ENCODE results near the gene WDR44. TPM values are rescaled to one million over a fixed set of nuclear protein-coding genes. Genes with fewer than 3 reads are reported as not detected.

Gene WDR44
- total and polyA plus RNA-seq, 2 donors (not counting 1 experiment from before 2014, with no cell fraction given), result 4.1 to 24.4 TPM

DNA sequence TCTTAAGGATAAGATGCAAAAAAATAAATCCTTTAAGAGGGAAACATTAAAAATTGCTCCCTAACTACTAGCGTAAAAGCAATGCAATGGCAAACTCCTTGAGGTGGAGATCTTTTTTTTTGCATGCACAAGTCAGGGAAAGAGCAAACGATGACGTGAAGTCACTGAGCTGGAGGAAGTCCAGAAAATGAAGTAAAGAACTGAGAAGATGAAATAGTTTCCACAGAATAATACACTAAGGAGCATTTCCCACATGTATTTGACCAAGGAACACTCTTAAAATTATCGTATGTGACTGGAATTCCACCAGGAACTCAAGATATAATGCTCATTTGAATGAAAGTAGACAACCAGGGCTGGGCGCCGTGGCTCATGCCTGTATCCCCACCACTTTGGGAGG, 128.7 kb downstream of the WDR44 start:
- no peak overlapping the region for H3K4me3 Mint-ChIP-seq
- ChIA-PET CTCF (no interaction called here), POLR2A (no interaction called here)
- Histone ChIP-seq H3K4me1 (ENCODE audit: control insufficient read depth in 2 of 2, insufficient read depth in 2 of 2, low read length in 2 of 2) (no peaks in the 10 kb centered on the region), H3K36me3 (replicated peaks in 1 of 2; ENCODE audit: control extremely low read depth in 1 of 2, control insufficient read depth in 1 of 2, extremely low read depth in 1 of 2, insufficient read depth in 2 of 2, low read length in 1 of 2) (no peaks in the 10 kb centered on the region), H3K9me3 (ENCODE audit: control extremely low read depth in 1 of 3, control insufficient read depth in 2 of 3, insufficient read depth in 1 of 3, low read length in 2 of 3) (peaks cover 0 to 3% (median 0%) of the 10 kb centered on the region in 3 donors), H2AFZ (ENCODE audit: insufficient read depth, low read depth, low read length, poor library complexity, severe bottlenecking) (no peak overlapping the region), H3K27ac (ENCODE audit: low read length in 2 of 2) (no peak overlapping the region), H3K79me2 (ENCODE audit: control insufficient read depth, insufficient read depth, low read length) (no peaks in the 10 kb centered on the region), H4K20me1 (ENCODE audit: control insufficient read depth, insufficient read depth, low read length, poor library complexity, severe bottlenecking) (no peaks in the 10 kb centered on the region), H3K4me2 (replicated peaks; ENCODE audit: low read depth, low read length, poor library complexity, severe bottlenecking) (no peak overlapping the region), H3K9ac (ENCODE audit: low read length) (no peak overlapping the region), H3K27me3 (replicated peaks in 1 of 4; ENCODE audit: control extremely low read depth in 1 of 4, control insufficient read depth in 3 of 4, insufficient read depth in 4 of 4, low read length in 3 of 4) (no peaks in the 10 kb centered on the region), H3K4me3 (ENCODE audit: control extremely low read depth in 1 of 5, extremely low read depth in 1 of 5, insufficient read depth in 1 of 5, low read depth in 2 of 5, low read length in 4 of 5) (no peak overlapping the region)
- H3K27me3 Mint-ChIP-seq, result no peaks in the 10 kb centered on the region
- peaks cover 3% of the 10 kb centered on the region for H3K9me3 Mint-ChIP-seq (ENCODE audit: insufficient read depth)
- WGBS (ENCODE audit: insufficient coverage), result no CpG with 5 or more reads among the region's 6 CpGs
- TF ChIP-seq EZH2 (IDR thresholded peaks at IDR 0.05; ENCODE audit: borderline replicate concordance, insufficient read depth, low read depth, low read length, poor library complexity, severe bottlenecking), result no peak
- TF ChIP-seq, protein P1, sequence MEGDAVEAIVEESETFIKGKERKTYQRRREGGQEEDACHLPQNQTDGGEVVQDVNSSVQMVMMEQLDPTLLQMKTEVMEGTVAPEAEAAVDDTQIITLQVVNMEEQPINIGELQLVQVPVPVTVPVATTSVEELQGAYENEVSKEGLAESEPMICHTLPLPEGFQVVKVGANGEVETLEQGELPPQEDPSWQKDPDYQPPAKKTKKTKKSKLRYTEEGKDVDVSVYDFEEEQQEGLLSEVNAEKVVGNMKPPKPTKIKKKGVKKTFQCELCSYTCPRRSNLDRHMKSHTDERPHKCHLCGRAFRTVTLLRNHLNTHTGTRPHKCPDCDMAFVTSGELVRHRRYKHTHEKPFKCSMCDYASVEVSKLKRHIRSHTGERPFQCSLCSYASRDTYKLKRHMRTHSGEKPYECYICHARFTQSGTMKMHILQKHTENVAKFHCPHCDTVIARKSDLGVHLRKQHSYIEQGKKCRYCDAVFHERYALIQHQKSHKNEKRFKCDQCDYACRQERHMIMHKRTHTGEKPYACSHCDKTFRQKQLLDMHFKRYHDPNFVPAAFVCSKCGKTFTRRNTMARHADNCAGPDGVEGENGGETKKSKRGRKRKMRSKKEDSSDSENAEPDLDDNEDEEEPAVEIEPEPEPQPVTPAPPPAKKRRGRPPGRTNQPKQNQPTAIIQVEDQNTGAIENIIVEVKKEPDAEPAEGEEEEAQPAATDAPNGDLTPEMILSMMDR (IDR thresholded peaks at IDR 0.05), result no peak
- H3K27ac Mint-ChIP-seq, result no peak overlapping the region
- DNase-seq, result no peak
- no peaks in the 10 kb centered on the region for H3K4me1 Mint-ChIP-seq
- no peak for ATAC-seq (ENCODE audit: low read depth)
- intact Hi-C loops (cut with micrococcal nuclease), result no loop called here

DNA sequence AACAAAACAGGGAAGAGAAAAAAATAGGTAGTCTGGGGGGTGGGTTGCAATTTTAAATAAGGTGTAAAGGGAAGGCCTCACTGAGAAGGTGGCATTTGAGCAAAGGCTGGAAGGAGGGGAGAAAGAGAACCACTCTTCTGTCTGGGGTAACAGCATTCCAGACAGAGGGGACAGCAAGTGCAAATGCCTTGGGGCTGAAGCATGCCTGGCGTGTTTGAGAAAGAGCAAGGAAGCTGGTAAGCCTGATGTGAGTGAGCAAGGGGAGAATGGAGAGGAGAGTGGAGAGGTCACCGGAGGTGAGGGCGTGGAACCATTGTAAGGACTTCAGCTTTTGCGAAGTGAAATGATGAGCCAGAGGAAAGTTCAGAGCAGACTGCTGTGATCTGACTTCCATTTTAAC, 130.0 kb downstream of the WDR44 start:
- Histone ChIP-seq H3K27ac (ENCODE audit: low read length in 2 of 2) (no peak overlapping the region), H3K4me2 (replicated peaks; ENCODE audit: low read depth, low read length, poor library complexity, severe bottlenecking) (no peak overlapping the region), H3K27me3 (replicated peaks in 1 of 4; ENCODE audit: control extremely low read depth in 1 of 4, control insufficient read depth in 3 of 4, insufficient read depth in 4 of 4, low read length in 3 of 4) (no peaks in the 10 kb centered on the region), H3K9ac (ENCODE audit: low read length) (no peak overlapping the region), H3K4me1 (ENCODE audit: control insufficient read depth in 2 of 2, insufficient read depth in 2 of 2, low read length in 2 of 2) (no peaks in the 10 kb centered on the region), H4K20me1 (ENCODE audit: control insufficient read depth, insufficient read depth, low read length, poor library complexity, severe bottlenecking) (no peaks in the 10 kb centered on the region), H3K36me3 (replicated peaks in 1 of 2; ENCODE audit: control extremely low read depth in 1 of 2, control insufficient read depth in 1 of 2, extremely low read depth in 1 of 2, insufficient read depth in 2 of 2, low read length in 1 of 2) (no peaks in the 10 kb centered on the region), H2AFZ (ENCODE audit: insufficient read depth, low read depth, low read length, poor library complexity, severe bottlenecking) (no peak overlapping the region), H3K4me3 (ENCODE audit: control extremely low read depth in 1 of 5, extremely low read depth in 1 of 5, insufficient read depth in 1 of 5, low read depth in 2 of 5, low read length in 4 of 5) (no peak overlapping the region), H3K79me2 (ENCODE audit: control insufficient read depth, insufficient read depth, low read length) (no peaks in the 10 kb centered on the region), H3K9me3 (ENCODE audit: control extremely low read depth in 1 of 3, control insufficient read depth in 2 of 3, insufficient read depth in 1 of 3, low read length in 2 of 3) (peaks cover 0 to 3% (median 0%) of the 10 kb centered on the region in 3 donors)
- POLR2A ChIA-PET, result no interaction called here
- no peak for ATAC-seq (ENCODE audit: low read depth)
- H3K27ac Mint-ChIP-seq, result no peak overlapping the region
- H3K27me3 Mint-ChIP-seq, result no peaks in the 10 kb centered on the region
- DNase-seq, result no peak
- intact Hi-C loops (cut with micrococcal nuclease), result no loop called here
- H3K9me3 Mint-ChIP-seq (ENCODE audit: insufficient read depth), result peaks cover 3% of the 10 kb centered on the region
- 100% methylated on average over 2 of the region's 4 CpGs for WGBS (ENCODE audit: insufficient coverage)
- no peak overlapping the region for H3K4me3 Mint-ChIP-seq
- TF ChIP-seq EZH2 (IDR thresholded peaks at IDR 0.05; ENCODE audit: borderline replicate concordance, insufficient read depth, low read depth, low read length, poor library complexity, severe bottlenecking), result no peak
- TF ChIP-seq, protein P1 (IDR thresholded peaks at IDR 0.05), result no peak
- CTCF ChIA-PET, result interaction anchor here (0.8 kb wide), 1 partner anchor 77 kb away, joined by 3 read pairs; no protein-coding TSS in a partner anchor
- no peaks in the 10 kb centered on the region for H3K4me1 Mint-ChIP-seq
